PC-9 (cell line): ENCODE measurements around the gene GPRIN1.

Experiments
- CTCF ChIP-seq: fragments of 200-600 bp; sonication (generic); conservative IDR thresholded peaks from 2 replicates; pipeline ENCODE4 v1.6.1; 2017; ENCODE audit warnings: mixed run types, antibody characterized with exemption, mild to moderate bottlenecking, moderate library complexity
- EZH2 ChIP-seq: fragments of 200-600 bp; sonication (generic); IDR thresholded peaks from 2 replicates; pipeline ENCODE4 v1.8.0; 2017; ENCODE audit warnings: antibody characterized with exemption, low read depth

GRCh38 chr5:176561259-176561658 lies 48.7 kb downstream of the GPRIN1 start:
- no peak for TF ChIP-seq CTCF
- TF ChIP-seq EZH2 = no peak
